PFSK-1 (cell line): Measurements from ENCODE around the gene RPS6KA2.

ENCODE experiments used
- FOXP2 ChIP-seq: optimal IDR thresholded peaks from 2 replicates; pipeline ENCODE3; 2011; ENCODE audit warnings: borderline replicate concordance, control low read depth, inconsistent platforms; ENCODE audit not compliant: insufficient read depth; ENCODE audit errors: extremely low read length, extremely low read depth
- POLR2AphosphoS5 ChIP-seq: IDR thresholded peaks from 2 replicates; pipeline ENCODE4 v1.6.1; 2012; ENCODE audit warnings: low read depth, mild to moderate bottlenecking, control low read depth, low read length, moderate library complexity
- REST ChIP-seq, 2 experiments: IDR thresholded peaks; 2 replicates each; pipeline versions ENCODE4 v1.6.1 to v1.8.0; 2011 to 2012; ENCODE audit warnings: low read depth in 2 of 2, low read length in 2 of 2, control low read depth in 1 of 2, inconsistent platforms in 1 of 2, mild to moderate bottlenecking in 1 of 2, moderate library complexity in 1 of 2; ENCODE audit not compliant: insufficient read depth in 1 of 2
- SIN3A ChIP-seq: IDR thresholded peaks from 2 replicates; pipeline ENCODE4 v1.6.1; 2012; ENCODE audit warnings: mild to moderate bottlenecking, low read length, moderate library complexity, borderline replicate concordance; ENCODE audit not compliant: insufficient read depth
- TAF1 ChIP-seq: IDR thresholded peaks from 2 replicates; pipeline ENCODE4 v1.6.1; 2012; ENCODE audit warnings: low read length, control low read depth, borderline replicate concordance; ENCODE audit not compliant: insufficient read depth

The RPS6KA2 gene

GRCh38 chr6:166498661-166499349 lies 128.2 kb downstream of the RPS6KA2 start:
- TF ChIP-seq REST (IDR thresholded peaks at IDR 0.05; ENCODE audit: insufficient read depth in 1 of 2, low read depth in 2 of 2, low read length in 2 of 2) (no peak), TAF1 (no peak), SIN3A (no peak)

GRCh38 chr6:166498228-166498627 lies 128.8 kb downstream of the RPS6KA2 start:
- TF ChIP-seq POLR2AphosphoS5 (no peak), FOXP2 (peak; percentile 61), REST (IDR thresholded peaks at IDR 0.05; ENCODE audit: insufficient read depth in 1 of 2, low read depth in 2 of 2, low read length in 2 of 2) (no peak), TAF1 (no peak), SIN3A (no peak)

- TF ChIP-seq REST (IDR thresholded peaks at IDR 0.05; ENCODE audit: insufficient read depth in 1 of 2, low read depth in 2 of 2, low read length in 2 of 2): no peak
- TF ChIP-seq FOXP2: no peak
- no peak for TF ChIP-seq SIN3A
- TF ChIP-seq TAF1: no peak
- TF ChIP-seq POLR2AphosphoS5: no peak
These were observed 129.8 kb downstream of the RPS6KA2 start for GRCh38 chr6:166497087-166497899.

GRCh38 chr6:166496460-166496859 lies 130.6 kb downstream of the RPS6KA2 start:
- no peak for TF ChIP-seq FOXP2
- TF ChIP-seq REST (IDR thresholded peaks at IDR 0.05; ENCODE audit: insufficient read depth in 1 of 2, low read depth in 2 of 2, low read length in 2 of 2): no peak
- TF ChIP-seq TAF1: no peak
- no peak for TF ChIP-seq POLR2AphosphoS5
- no peak for TF ChIP-seq SIN3A
